KBM-7 (cell line): ENCODE results near the gene GPR162.
"Not testable (repeated sequence)": the region's sequence is repeated elsewhere in the genome, so short reads cannot be mapped to it uniquely, and the experiment has no call there.

Experiments used
- DNase-seq: peaks from one replicate; pipeline ENCODE4 v3.0.0-alpha.2; 2015
- in situ Hi-C: fragments of 300-500 bp; cut with MboI; formaldehyde crosslinking; loops from 2 replicates; pipeline ENCODE4 v1.14.3; 2020; ENCODE audit warnings: low sequenced_read_pairs, low pct_unique_long_range_greater_than_20kb, mixed read lengths

The GPR162 gene

GRCh38 chr12:6867413-6868210 is 46.0 kb downstream of the GPR162 start, which contains the start of gene TPI1:
Gene TPI1 (plus strand): TSS chr12:6867531. CDS start chr12:6867567, 36 bp downstream.
- in situ Hi-C loops = no loop called here

GRCh38 chr12:6868211-6869048 is 46.8 kb downstream of the GPR162 start:
- in situ Hi-C loops = no loop called here
- no peak for DNase-seq

More at GRCh38 chr12:6867413-6868210, 46.0 kb downstream of the GPR162 start, which contains the start of gene TPI1:
- DNase-seq = peak; percentile 78

- in situ Hi-C loops = no loop called here
- peak; percentile 90 for DNase-seq
Measured at GRCh38 chr12:6869049-6870021, 47.7 kb downstream of the GPR162 start.

GRCh38 chr12:6870304-6870703 is 48.7 kb downstream of the GPR162 start:
- in situ Hi-C loops, DNase-seq: not testable (repeated sequence)

GRCh38 chr12:6871052-6871957 is 49.7 kb downstream of the GPR162 start:
- in situ Hi-C loops = no loop called here
- peak; percentile 53 for DNase-seq

GRCh38 chr12:6872073-6873048 is 50.7 kb downstream of the GPR162 start:
- in situ Hi-C loops = no loop called here
- DNase-seq = peak; percentile 90

GRCh38 chr12:6873094-6874014 is 51.7 kb downstream of the GPR162 start, which contains the start of gene SPSB2:
Gene SPSB2 (minus strand): TSS chr12:6873303. CDS start chr12:6872901, 402 bp downstream.
- peak; percentile 96 for DNase-seq
- in situ Hi-C loops = no loop called here

GRCh38 chr12:6874015-6874368 is 52.4 kb downstream of the GPR162 start:
- DNase-seq, in situ Hi-C loops: not testable (repeated sequence)
